SK-N-SH (cell line): Measurements from ENCODE around the gene WDCP. TPM values are rescaled to one million over a fixed set of nuclear protein-coding genes. Genes with fewer than 3 reads are reported as not detected.
A peak's percentile ranks its signal among the peaks of the same experiment; 100 is the strongest.

ENCODE experiments used
- CTCF ChIA-PET: fragments of 300-600, 350-600 bp; formaldehyde crosslinking; extraction: SDS; loops from one replicate; lab custom pipeline; 2021; lab: Yijun Ruan, JAX
- POLR2A ChIA-PET: fragments of 350-600 bp; sonication (Branson Sonifier 250); formaldehyde crosslinking; extraction: SDS; loops from one replicate; lab custom pipeline; 2020; ENCODE audit warnings: antibody characterized with exemption, inconsistent platforms; lab: Yijun Ruan, JAX
- DNase-seq: peaks from one replicate; pipeline ENCODE4 v3.0.0; 2012
- H2AFZ ChIP-seq: fragments of 200-600 bp; sonication (generic); 2 replicates; pipeline ENCODE4 v1.8.1; 2016; ENCODE audit warnings: antibody characterized with exemption, mild to moderate bottlenecking, low read depth
- H3F3A ChIP-seq: fragments of 200-600 bp; sonication (generic); replicated peaks from 2 replicates; pipeline ENCODE3; 2016; ENCODE audit warnings: antibody characterized with exemption, mild to moderate bottlenecking; ENCODE audit not compliant: insufficient read depth
- H3K27ac ChIP-seq, 2 experiments: fragments of 200-500 bp in 1 of 2; fragments of 200-600 bp in 1 of 2; sonication (Bioruptor generic) in 1 of 2; sonication (generic), shearing (Covaris generic) in 1 of 2; 2 replicates each; pipeline versions ENCODE4 v1.5.1 to v1.6.1; 2014 to 2016; ENCODE audit warnings: low read depth in 2 of 2, inconsistent platforms in 1 of 2, low read length in 1 of 2, mild to moderate bottlenecking in 1 of 2, mixed read lengths in 1 of 2
- H3K27me3 ChIP-seq: fragments of 200-600 bp; sonication (generic), shearing (Covaris generic); 2 replicates; pipeline ENCODE4 v1.6.1; 2016; ENCODE audit warnings: mixed run types; ENCODE audit not compliant: insufficient read depth
- H3K36me3 ChIP-seq, 2 experiments: fragments of 200-500 bp in 1 of 2; fragments of 200-600 bp in 1 of 2; sonication (Bioruptor generic) in 1 of 2; sonication (generic) in 1 of 2; replicated peaks in 1 of 2; 2 replicates each; pipeline versions ENCODE3 to v1.5.1; 2014 to 2016; ENCODE audit warnings: low read length in 1 of 2, mild to moderate bottlenecking in 1 of 2; ENCODE audit not compliant: insufficient read depth in 2 of 2, control insufficient read depth in 1 of 2
- H3K4me1 ChIP-seq, 2 experiments: fragments of 200-500 bp in 1 of 2; fragments of 200-600 bp in 1 of 2; sonication (Bioruptor generic) in 1 of 2; sonication (generic), shearing (Covaris generic) in 1 of 2; 2 replicates each; pipeline versions ENCODE4 v1.5.1 to v1.6.1; 2014 to 2016; ENCODE audit warnings: low read depth in 1 of 2, low read length in 1 of 2, mixed run types in 1 of 2; ENCODE audit not compliant: insufficient read depth in 2 of 2, control insufficient read depth in 1 of 2
- H3K4me2 ChIP-seq: fragments of 200-600 bp; sonication (generic), shearing (Covaris generic); 2 replicates; pipeline ENCODE4 v1.6.1; 2017; ENCODE audit warnings: mixed run types
- H3K4me3 ChIP-seq, 2 experiments: fragments of 200-500 bp in 1 of 2; fragments of 200-600 bp in 1 of 2; sonication (Bioruptor generic) in 1 of 2; sonication (generic), shearing (Covaris generic) in 1 of 2; 2 replicates each; pipeline versions ENCODE4 v1.5.1 to v1.8.1; 2014 to 2016; ENCODE audit warnings: low read depth in 2 of 2, inconsistent platforms in 1 of 2, low read length in 1 of 2, mild to moderate bottlenecking in 1 of 2, mixed read lengths in 1 of 2, moderate library complexity in 1 of 2
- H3K79me2 ChIP-seq: fragments of 200-600 bp; sonication (generic); 2 replicates; pipeline ENCODE4 v1.8.1; 2017; ENCODE audit warnings: mild to moderate bottlenecking; ENCODE audit not compliant: insufficient read depth
- H3K9ac ChIP-seq: fragments of 200-600 bp; sonication (generic); 2 replicates; pipeline ENCODE4 v1.6.1; 2017; ENCODE audit warnings: mixed run types
- H3K9me2 ChIP-seq: fragments of 200-600 bp; sonication (generic); 2 replicates; pipeline ENCODE4 v1.6.1; 2017; ENCODE audit warnings: mixed run types
- H3K9me3 ChIP-seq: fragments of 200-600 bp; sonication (generic); 2 replicates; pipeline ENCODE4 v1.6.1; 2017; ENCODE audit warnings: mixed run types, mild to moderate bottlenecking, moderate library complexity
- H4K20me1 ChIP-seq: fragments of 200-600 bp; sonication (generic); 2 replicates; pipeline ENCODE4 v1.6.1; 2017; ENCODE audit warnings: mild to moderate bottlenecking, mixed run types; ENCODE audit not compliant: insufficient read depth
- CTCF ChIP-seq: fragments of 200-600 bp; sonication (generic); IDR thresholded peaks from 2 replicates; pipeline ENCODE4 v1.6.1; 2017; ENCODE audit warnings: antibody characterized with exemption, mild to moderate bottlenecking, moderate library complexity
- ELF1 ChIP-seq: IDR thresholded peaks from 2 replicates; pipeline ENCODE4 v1.4.0; 2012
- EZH2phosphoT487 ChIP-seq: fragments of 200-600 bp; sonication (generic); IDR thresholded peaks from 2 replicates; pipeline ENCODE4 v1.6.1; 2017; ENCODE audit warnings: low read depth, mixed run types, mild to moderate bottlenecking, antibody characterized with exemption, moderate library complexity, borderline replicate concordance
- FOSL2 ChIP-seq: IDR thresholded peaks from 2 replicates; pipeline ENCODE4 v1.4.0; 2012; ENCODE audit warnings: low read depth, mild to moderate bottlenecking, moderate library complexity, borderline replicate concordance
- FOXM1 ChIP-seq: IDR thresholded peaks from 2 replicates; pipeline ENCODE4 v1.4.0; 2012; ENCODE audit warnings: low read depth, mild to moderate bottlenecking
- GATA2 ChIP-seq: sonication (generic); formaldehyde crosslinking; IDR thresholded peaks from 2 replicates; pipeline ENCODE4 v1.5.0; 2020; ENCODE audit warnings: mild to moderate bottlenecking, missing genetic modification reagents
- JUND ChIP-seq: IDR thresholded peaks from 2 replicates; pipeline ENCODE4 v1.4.0; 2012
- MEF2A ChIP-seq: IDR thresholded peaks from 2 replicates; pipeline ENCODE4 v1.4.0; 2012; ENCODE audit warnings: low read depth, borderline replicate concordance
- MXI1 ChIP-seq: IDR thresholded peaks from 2 replicates; pipeline ENCODE4 v1.6.1; 2012; ENCODE audit warnings: mild to moderate bottlenecking, low read depth, low read length, improper control_type of control experiment
- NRF1 ChIP-seq: IDR thresholded peaks from 2 replicates; pipeline ENCODE4 v1.6.1; 2012; ENCODE audit warnings: low read depth, mild to moderate bottlenecking, low read length
- PBX3 ChIP-seq: IDR thresholded peaks from 2 replicates; pipeline ENCODE4; 2012
- POLR2AphosphoS5 ChIP-seq: IDR thresholded peaks from 2 replicates; pipeline ENCODE4 v1.6.1; 2012; ENCODE audit warnings: low read depth, low read length
- RAD21 ChIP-seq: IDR thresholded peaks from 2 replicates; pipeline ENCODE4 v1.6.1; 2012; ENCODE audit warnings: mild to moderate bottlenecking, low read length
- RCOR1 ChIP-seq: fragments of 150-350 bp; IDR thresholded peaks from 2 replicates; pipeline ENCODE4 v1.6.1; 2017; ENCODE audit warnings: antibody characterized with exemption, low read length
- REST ChIP-seq: IDR thresholded peaks from 2 replicates; pipeline ENCODE4 v1.6.1; 2012; ENCODE audit warnings: mild to moderate bottlenecking, low read depth, low read length, moderate library complexity
- RXRA ChIP-seq: IDR thresholded peaks from 2 replicates; pipeline ENCODE4 v1.4.0; 2012; ENCODE audit warnings: low read depth, mild to moderate bottlenecking, borderline replicate concordance
- SMC3 ChIP-seq: IDR thresholded peaks from 2 replicates; pipeline ENCODE4 v1.6.1; 2012; ENCODE audit warnings: low read depth, low read length, improper control_type of control experiment
- TAF1 ChIP-seq: IDR thresholded peaks from 2 replicates; pipeline ENCODE4 v1.6.1; 2012; ENCODE audit warnings: low read depth, mild to moderate bottlenecking, low read length, moderate library complexity, borderline replicate concordance
- TCF12 ChIP-seq: IDR thresholded peaks from 2 replicates; pipeline ENCODE4 v1.4.0; 2012
- TEAD4 ChIP-seq: IDR thresholded peaks from 2 replicates; pipeline ENCODE4 v1.4.0; 2012; ENCODE audit warnings: mild to moderate bottlenecking, borderline replicate concordance; ENCODE audit not compliant: insufficient read depth
- USF2 ChIP-seq: fragments of 150-350 bp; IDR thresholded peaks from 2 replicates; pipeline ENCODE4 v1.6.1; 2017; ENCODE audit warnings: antibody characterized with exemption, low read length, low read depth, borderline replicate concordance
- ZBTB33 ChIP-seq: IDR thresholded peaks from 2 replicates; pipeline ENCODE4 v1.4.0; 2012; ENCODE audit warnings: low read depth, borderline replicate concordance
- WGBS: methylation state at CpG from one replicate; pipeline ENCODE4 v1.1.6; 2017; ENCODE audit warnings: low lambda C conversion rate; 5-methylcytosine and 5-hydroxymethylcytosine counted together
- polyA plus RNA-seq, 3 experiments: library from polyadenylated mRNA; depleted of rRNA; stranded (reverse); fragments of >200 nt; gene quantifications; 2 replicates each; pipeline ENCODE4 v1.2.3, GENCODE V29; 2012

The WDCP gene
- polyA plus RNA-seq, 1 of the 3 experiments (the other 2 are of a cell fraction), result 7.1 TPM

- no peaks in the 10 kb centered on the region for H3K9me2 ChIP-seq
- H3K9ac ChIP-seq, result no peak overlapping the region
- no peak overlapping the region for H2AFZ ChIP-seq
- no peak overlapping the region for H3K4me2 ChIP-seq
- 87% methylated on average over 18 of the region's 19 CpGs for WGBS
- no peak overlapping the region for H3K4me3 ChIP-seq
- H3K4me1 ChIP-seq, result peaks cover 1 to 5% of the 10 kb centered on the region in 2 experiments; a peak in 3 of 4 replicates
- H3K27me3 ChIP-seq, result no peaks in the 10 kb centered on the region
- ChIA-PET POLR2A (no interaction called here), CTCF (interaction anchor here (0.8 to 1.2 kb wide), 2 partner anchors 10 to 12 kb away, joined by 3 read pairs; partner anchors contain the start of gene MFSD2B)
- no peaks in the 10 kb centered on the region for H3F3A ChIP-seq
- peaks cover 0 to 6% of the 10 kb centered on the region in 2 experiments for H3K36me3 ChIP-seq
- no peaks in the 10 kb centered on the region for H4K20me1 ChIP-seq
- no peaks in the 10 kb centered on the region for H3K9me3 ChIP-seq
- H3K27ac ChIP-seq, result no peak overlapping the region
- H3K79me2 ChIP-seq, result no peaks in the 10 kb centered on the region
- peak; percentile 77 for DNase-seq
- TF ChIP-seq JUND (no peak), ZBTB33 (no peak), SMC3 (peak; percentile 33; the same call in 1 of the 2 replicates), TCF12 (no peak), REST (no peak), CTCF (peak; percentile 34; the same call in 1 of the 2 replicates), RXRA (no peak), TAF1 (no peak), NRF1 (no peak), EZH2phosphoT487 (no peak), PBX3 (no peak), USF2 (no peak), RAD21 (peak; percentile 56), ELF1 (no peak), MEF2A (no peak), POLR2AphosphoS5 (no peak), GATA2 (CRISPR knock-in tag) (no peak), RCOR1 (no peak), FOXM1 (no peak), MXI1 (no peak), TEAD4 (no peak), FOSL2 (no peak)
- TF ChIP-seq, all 33 proteins: peak for 3
These were observed 25.8 kb downstream of the WDCP start for GRCh38 chr2:24021122-24021998.
